Measurements from ENCODE around the gene PBX3.

The PBX3 gene

GRCh38 chr9:126000256-126000655 is 253.1 kb downstream of the PBX3 start:
- no peaks in the 10 kb centered on the region for H3K27me3 ChIP-seq (ENCODE audit: insufficient read depth, low read length)
- H3K4me3 ChIP-seq (ENCODE audit: low read depth, low read length): no peak overlapping the region
- H3K4me1 ChIP-seq (ENCODE audit: control insufficient read depth, insufficient read depth, low read length, unreplicated experiment): no peaks in the 10 kb centered on the region
- no peaks in the 10 kb centered on the region for H3K79me2 ChIP-seq (ENCODE audit: control insufficient read depth, insufficient read depth, low read length, unreplicated experiment)
- no peak overlapping the region for H2AFZ ChIP-seq (ENCODE audit: low read length, unreplicated experiment)
- no peaks in the 10 kb centered on the region for H3K36me3 ChIP-seq (ENCODE audit: insufficient read depth, low read length)
- H3K27ac ChIP-seq (ENCODE audit: low read depth, low read length): no peak overlapping the region

- H3K27ac ChIP-seq (ENCODE audit: low read depth, low read length): no peak overlapping the region
- no peaks in the 10 kb centered on the region for H3K27me3 ChIP-seq (ENCODE audit: insufficient read depth, low read length)
- no peak overlapping the region for H3K4me3 ChIP-seq (ENCODE audit: low read depth, low read length)
- H3K36me3 ChIP-seq (ENCODE audit: insufficient read depth, low read length): no peaks in the 10 kb centered on the region
- no peaks in the 10 kb centered on the region for H3K4me1 ChIP-seq (ENCODE audit: control insufficient read depth, insufficient read depth, low read length, unreplicated experiment)
- H2AFZ ChIP-seq (ENCODE audit: low read length, unreplicated experiment): no peak overlapping the region
- no peaks in the 10 kb centered on the region for H3K79me2 ChIP-seq (ENCODE audit: control insufficient read depth, insufficient read depth, low read length, unreplicated experiment)
Measured at GRCh38 chr9:126000731-126001580, 253.8 kb downstream of the PBX3 start.

GRCh38 chr9:126001581-126002225 is 254.5 kb downstream of the PBX3 start:
- Histone ChIP-seq H3K36me3 (ENCODE audit: insufficient read depth, low read length) (no peaks in the 10 kb centered on the region), H3K79me2 (ENCODE audit: control insufficient read depth, insufficient read depth, low read length, unreplicated experiment) (no peaks in the 10 kb centered on the region), H3K27me3 (ENCODE audit: insufficient read depth, low read length) (no peaks in the 10 kb centered on the region), H2AFZ (ENCODE audit: low read length, unreplicated experiment) (no peak overlapping the region), H3K27ac (ENCODE audit: low read depth, low read length) (no peak overlapping the region), H3K4me1 (ENCODE audit: control insufficient read depth, insufficient read depth, low read length, unreplicated experiment) (no peaks in the 10 kb centered on the region), H3K4me3 (ENCODE audit: low read depth, low read length) (no peak overlapping the region)

GRCh38 chr9:126002476-126003350 is 255.5 kb downstream of the PBX3 start:
- Histone ChIP-seq H3K4me3 (ENCODE audit: low read depth, low read length) (no peak overlapping the region), H3K79me2 (ENCODE audit: control insufficient read depth, insufficient read depth, low read length, unreplicated experiment) (no peaks in the 10 kb centered on the region), H3K27ac (ENCODE audit: low read depth, low read length) (no peak overlapping the region), H2AFZ (ENCODE audit: low read length, unreplicated experiment) (no peak overlapping the region), H3K4me1 (ENCODE audit: control insufficient read depth, insufficient read depth, low read length, unreplicated experiment) (no peaks in the 10 kb centered on the region), H3K36me3 (ENCODE audit: insufficient read depth, low read length) (no peaks in the 10 kb centered on the region), H3K27me3 (ENCODE audit: insufficient read depth, low read length) (no peaks in the 10 kb centered on the region; the same call in 1 of the 2 replicates)

- H2AFZ ChIP-seq (ENCODE audit: low read length, unreplicated experiment): no peak overlapping the region
- H3K27me3 ChIP-seq (ENCODE audit: insufficient read depth, low read length): peaks cover 9% of the 10 kb centered on the region; the same call in 1 of the 2 replicates
- no peaks in the 10 kb centered on the region for H3K4me1 ChIP-seq (ENCODE audit: control insufficient read depth, insufficient read depth, low read length, unreplicated experiment)
- H3K36me3 ChIP-seq (ENCODE audit: insufficient read depth, low read length): no peaks in the 10 kb centered on the region
- H3K4me3 ChIP-seq (ENCODE audit: low read depth, low read length): no peak overlapping the region
- H3K27ac ChIP-seq (ENCODE audit: low read depth, low read length): no peak overlapping the region
- H3K79me2 ChIP-seq (ENCODE audit: control insufficient read depth, insufficient read depth, low read length, unreplicated experiment): no peaks in the 10 kb centered on the region
Measured at GRCh38 chr9:126009047-126009446, 261.9 kb downstream of the PBX3 start.

- Histone ChIP-seq H3K79me2 (ENCODE audit: control insufficient read depth, insufficient read depth, low read length, unreplicated experiment) (no peaks in the 10 kb centered on the region), H3K4me1 (ENCODE audit: control insufficient read depth, insufficient read depth, low read length, unreplicated experiment) (no peaks in the 10 kb centered on the region), H3K27me3 (ENCODE audit: insufficient read depth, low read length) (0 out of 2 replicates have a peak, but pooled peaks cover 5% of the 10 kb centered on the region), H2AFZ (ENCODE audit: low read length, unreplicated experiment) (no peak overlapping the region), H3K36me3 (ENCODE audit: insufficient read depth, low read length) (no peaks in the 10 kb centered on the region), H3K4me3 (ENCODE audit: low read depth, low read length) (no peak overlapping the region), H3K27ac (ENCODE audit: low read depth, low read length) (no peak overlapping the region)
Measured at GRCh38 chr9:126014726-126015125, 267.6 kb downstream of the PBX3 start.

GRCh38 chr9:126015424-126015823 is 268.3 kb downstream of the PBX3 start:
- Histone ChIP-seq H3K36me3 (ENCODE audit: insufficient read depth, low read length) (no peaks in the 10 kb centered on the region), H3K4me3 (ENCODE audit: low read depth, low read length) (no peak overlapping the region), H3K4me1 (ENCODE audit: control insufficient read depth, insufficient read depth, low read length, unreplicated experiment) (no peaks in the 10 kb centered on the region), H3K79me2 (ENCODE audit: control insufficient read depth, insufficient read depth, low read length, unreplicated experiment) (no peaks in the 10 kb centered on the region), H3K27me3 (ENCODE audit: insufficient read depth, low read length) (peaks cover 9% of the 10 kb centered on the region; the same call in 1 of the 2 replicates), H2AFZ (ENCODE audit: low read length, unreplicated experiment) (no peak overlapping the region), H3K27ac (ENCODE audit: low read depth, low read length) (no peak overlapping the region)

- no peaks in the 10 kb centered on the region for H3K36me3 ChIP-seq (ENCODE audit: insufficient read depth, low read length)
- H3K4me3 ChIP-seq (ENCODE audit: low read depth, low read length): no peak overlapping the region
- no peak overlapping the region for H2AFZ ChIP-seq (ENCODE audit: low read length, unreplicated experiment)
- no peak overlapping the region for H3K27ac ChIP-seq (ENCODE audit: low read depth, low read length)
- H3K79me2 ChIP-seq (ENCODE audit: control insufficient read depth, insufficient read depth, low read length, unreplicated experiment): no peaks in the 10 kb centered on the region
- H3K27me3 ChIP-seq (ENCODE audit: insufficient read depth, low read length): peaks cover 18% of the 10 kb centered on the region
- no peaks in the 10 kb centered on the region for H3K4me1 ChIP-seq (ENCODE audit: control insufficient read depth, insufficient read depth, low read length, unreplicated experiment)
Measured at GRCh38 chr9:126016579-126017290, 269.6 kb downstream of the PBX3 start.
